HG02852 (cell line): ENCODE data around the gene CD72.
"Not testable (repeated sequence)": the region's sequence is repeated elsewhere in the genome, so short reads cannot be mapped to it uniquely, and the experiment has no call there.

ENCODE experiments used
- ATAC-seq: cut with Tn5 transposase; IDR thresholded peaks from one replicate; pipeline ENCODE4 v1.9.1; 2021; ENCODE audit warnings: mild to moderate bottlenecking, moderate library complexity; ENCODE audit not compliant: unreplicated experiment

Gene CD72

DNA sequence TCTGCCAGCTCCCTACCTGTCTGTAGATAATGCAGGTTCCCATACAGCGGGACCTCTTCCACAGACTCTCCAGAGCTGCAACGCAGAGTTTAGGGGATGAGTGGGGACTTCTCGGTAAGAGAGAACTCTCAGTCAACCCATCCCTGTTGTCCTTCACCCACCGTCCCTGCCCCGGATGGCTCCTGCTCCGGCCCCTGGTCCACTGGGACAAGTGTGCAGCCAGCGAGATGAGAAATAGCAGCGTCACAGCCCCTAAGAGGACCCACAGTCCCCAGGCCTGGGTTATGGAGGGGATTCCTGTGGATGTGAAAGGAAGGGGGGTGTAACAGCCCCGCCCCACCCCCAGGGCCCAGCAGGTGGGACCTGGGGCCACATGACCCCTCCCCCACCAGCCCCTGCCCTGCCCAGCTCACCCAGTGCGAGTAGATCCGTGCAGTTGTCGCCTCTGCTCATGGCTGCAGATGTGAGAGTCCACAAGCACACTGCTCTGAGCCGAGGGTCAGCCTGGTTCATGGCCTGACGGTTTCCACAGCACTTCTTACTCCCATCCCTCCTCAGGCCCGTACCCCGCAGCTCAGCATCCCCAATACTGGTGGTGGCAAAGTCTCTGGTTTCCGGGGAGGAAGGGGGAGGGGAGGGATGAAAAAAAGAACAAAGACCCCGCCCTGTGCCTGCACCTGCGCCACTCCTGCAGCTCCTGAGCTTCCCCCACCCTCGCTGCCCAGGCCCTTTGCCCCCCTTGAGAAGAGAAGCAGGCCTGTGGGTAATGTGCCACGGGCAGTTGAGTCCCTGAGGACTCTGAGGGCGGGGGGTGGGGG, 32.3 kb upstream of the CD72 start, which contains the start of gene SIT1:
Gene SIT1 (minus strand): TSS at position 591 of the 818 bp plus-strand sequence. CDS start 78 bp downstream, at position 513.
- no peak for ATAC-seq

DNA sequence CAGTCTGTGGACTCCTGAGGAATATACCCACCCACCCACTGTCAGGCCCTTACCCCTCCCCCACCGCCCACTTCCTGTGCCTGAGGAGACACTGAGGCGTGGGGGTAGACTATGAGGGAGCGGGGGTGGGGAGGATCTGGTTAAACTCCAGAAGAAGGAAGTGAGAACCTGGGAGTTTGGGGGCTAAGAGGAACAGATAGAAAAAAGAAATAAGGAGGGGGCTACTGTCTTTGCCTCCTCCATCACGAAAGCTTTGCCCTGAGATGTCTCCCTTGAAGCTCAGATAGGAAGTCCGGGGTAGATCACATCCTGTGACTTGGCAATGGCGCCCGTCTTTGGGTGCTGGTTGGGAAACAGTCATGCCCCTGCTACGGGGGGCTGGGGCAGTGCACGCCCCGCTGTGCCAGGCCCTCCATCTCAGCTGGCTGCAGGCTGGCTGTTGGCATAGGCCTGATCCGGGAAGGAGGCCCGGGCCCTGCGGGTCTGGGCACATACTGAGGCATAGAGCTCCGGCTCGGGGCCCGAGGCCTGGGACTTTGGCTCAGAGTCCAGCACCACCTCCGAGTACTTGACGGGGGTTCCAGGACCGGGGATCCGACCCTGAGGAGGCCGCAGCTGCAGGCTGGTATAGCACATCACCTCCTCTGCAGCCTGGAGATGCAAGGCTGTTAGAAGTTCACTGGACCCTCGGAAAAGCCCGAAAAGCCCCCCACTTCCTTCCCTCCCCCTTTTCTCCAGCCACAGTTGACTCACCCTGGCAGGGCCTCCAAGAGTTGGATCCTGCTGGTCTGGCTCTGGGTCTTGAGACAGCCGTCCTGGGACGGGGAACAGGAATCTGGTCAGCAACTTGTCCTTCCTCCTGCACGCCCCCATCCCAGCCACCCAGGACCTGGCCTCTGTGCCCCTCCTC, 31.5 kb upstream of the CD72 start:
- ATAC-seq: no peak

DNA sequence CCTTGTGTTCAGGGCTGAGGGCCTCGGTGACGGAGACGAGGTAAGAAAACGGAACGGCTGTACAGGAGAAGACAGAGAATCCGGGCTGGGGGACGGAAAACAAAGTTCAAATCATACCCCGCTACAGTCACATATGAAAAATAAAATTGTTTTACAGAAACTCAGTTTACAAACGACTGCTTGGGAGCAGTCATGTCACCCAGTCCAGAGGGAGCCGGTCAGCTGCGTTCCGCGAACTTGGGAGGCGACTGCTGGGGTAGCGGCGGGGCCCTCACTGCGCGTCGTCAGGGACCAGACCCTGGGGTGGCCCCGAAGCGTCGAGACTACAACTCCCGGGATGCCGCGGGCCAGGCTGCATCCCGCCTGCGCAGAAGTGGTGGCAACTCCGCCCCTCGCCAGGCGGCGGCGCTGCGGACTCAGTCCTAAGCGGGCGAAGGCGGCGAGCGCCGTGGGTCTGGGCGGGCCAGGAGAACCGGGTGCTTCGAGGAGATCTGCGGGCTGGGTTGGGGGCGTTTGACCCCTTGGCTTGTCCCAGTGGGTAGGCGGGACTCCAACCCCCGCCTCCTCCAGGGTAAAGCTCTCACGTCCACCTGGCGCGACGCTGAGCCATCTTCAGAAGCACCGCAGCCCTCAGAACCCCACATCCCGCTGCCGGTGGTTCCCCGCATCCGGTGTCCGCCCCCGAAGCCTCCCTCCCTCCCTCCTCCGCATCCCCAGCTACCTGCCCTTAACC, 28.5 kb upstream of the CD72 start:
- ATAC-seq: peak; percentile 76

DNA sequence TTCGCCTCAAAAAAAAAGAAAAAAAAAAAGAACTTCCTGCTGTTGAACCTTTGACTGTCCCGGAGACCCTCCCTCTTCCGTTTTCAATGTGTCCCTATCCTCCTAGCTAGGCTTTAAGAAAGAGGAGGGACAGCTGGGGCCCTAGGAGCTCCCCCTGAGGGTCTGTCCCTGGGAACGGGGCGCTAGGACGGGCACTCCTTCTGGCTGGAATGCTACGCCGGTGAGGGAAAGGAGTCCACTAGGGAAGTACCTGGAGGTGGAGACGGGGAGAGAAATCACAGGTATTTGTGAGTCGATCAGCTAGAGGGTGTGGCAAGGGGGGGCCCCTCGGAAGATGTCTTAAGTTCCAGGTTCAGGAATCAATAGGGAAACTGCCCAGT, 27.9 kb upstream of the CD72 start:
- no peak for ATAC-seq

DNA sequence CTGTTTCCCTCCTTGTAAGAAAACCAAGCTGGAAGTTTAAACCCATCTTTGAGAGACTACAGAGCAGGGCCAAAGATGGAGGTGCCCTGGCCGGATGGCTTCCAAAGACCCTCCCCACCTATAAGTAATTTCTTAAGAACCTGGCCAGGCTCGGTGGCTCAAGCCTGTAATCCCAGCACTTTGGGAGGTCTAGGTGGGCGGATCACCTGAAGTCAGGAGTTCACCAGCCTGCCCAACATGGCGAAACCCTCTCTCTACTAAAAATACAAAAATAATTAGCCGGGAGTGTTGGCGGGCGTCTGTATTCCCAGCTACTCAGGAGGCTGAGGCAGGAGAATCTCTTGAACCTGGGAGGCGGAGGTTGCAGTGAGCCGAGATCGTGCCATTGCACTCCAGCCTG, 27.5 kb upstream of the CD72 start:
- not testable (repeated sequence) for ATAC-seq

DNA sequence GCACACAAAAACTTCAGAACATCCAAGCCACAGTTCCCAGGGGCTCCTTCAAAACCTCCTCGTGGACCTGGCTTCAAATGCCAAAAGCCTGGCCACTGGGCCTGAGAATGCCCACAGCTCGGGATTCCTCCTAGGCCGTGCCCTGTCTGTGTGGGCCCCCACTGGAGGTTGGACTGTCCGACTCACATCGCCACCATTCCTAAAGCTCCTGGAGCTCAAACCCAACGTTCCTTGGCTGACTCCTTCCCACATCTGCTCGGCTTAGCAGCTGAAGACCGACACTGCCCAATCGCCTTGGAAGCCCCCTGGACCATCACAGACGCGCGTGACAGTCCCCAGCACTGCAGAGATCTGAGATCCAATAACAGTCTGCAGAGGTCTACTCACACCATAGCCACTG, 24.8 kb upstream of the CD72 start:
- ATAC-seq: no peak

DNA sequence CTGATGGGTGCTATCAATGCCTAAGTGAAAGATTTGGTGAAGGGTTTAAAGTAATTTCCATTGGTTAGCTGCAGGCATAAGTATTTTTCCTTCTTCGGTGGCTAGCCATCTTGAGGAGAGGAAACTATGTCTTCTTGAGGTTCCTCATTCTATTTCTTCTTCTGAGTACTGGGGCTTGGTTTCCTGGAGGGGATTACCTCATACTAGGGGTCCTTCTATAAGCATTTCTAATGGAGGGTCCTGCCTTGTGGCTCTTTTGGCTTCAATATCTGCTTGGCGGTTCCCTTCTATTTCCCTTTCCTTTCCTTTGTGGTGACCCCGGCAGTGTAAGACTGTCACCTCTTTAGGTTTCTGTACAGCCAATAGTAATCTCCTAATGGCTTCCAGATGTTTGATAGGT, 23.3 kb upstream of the CD72 start:
- ATAC-seq: not testable (repeated sequence)

DNA sequence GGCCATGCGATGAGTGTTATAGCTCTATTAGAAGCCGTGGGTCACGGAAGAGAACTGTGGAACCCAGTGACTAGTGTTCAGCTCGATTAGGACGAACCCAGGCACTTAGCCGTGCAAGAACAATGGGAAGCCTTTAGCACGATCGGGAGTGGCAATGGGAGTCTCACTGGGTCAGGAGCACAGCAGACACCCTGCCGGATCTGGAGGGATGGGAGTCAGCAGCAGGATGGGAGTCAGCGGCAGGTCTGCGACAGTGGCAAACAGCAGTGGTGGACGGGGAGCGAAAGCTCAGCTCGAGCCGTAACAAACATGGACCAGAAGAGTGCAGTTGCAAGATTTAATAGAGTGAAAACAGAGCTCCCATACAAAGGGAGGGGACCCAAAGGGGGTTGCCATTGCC, 22.2 kb upstream of the CD72 start:
- ATAC-seq: not testable (repeated sequence)

DNA sequence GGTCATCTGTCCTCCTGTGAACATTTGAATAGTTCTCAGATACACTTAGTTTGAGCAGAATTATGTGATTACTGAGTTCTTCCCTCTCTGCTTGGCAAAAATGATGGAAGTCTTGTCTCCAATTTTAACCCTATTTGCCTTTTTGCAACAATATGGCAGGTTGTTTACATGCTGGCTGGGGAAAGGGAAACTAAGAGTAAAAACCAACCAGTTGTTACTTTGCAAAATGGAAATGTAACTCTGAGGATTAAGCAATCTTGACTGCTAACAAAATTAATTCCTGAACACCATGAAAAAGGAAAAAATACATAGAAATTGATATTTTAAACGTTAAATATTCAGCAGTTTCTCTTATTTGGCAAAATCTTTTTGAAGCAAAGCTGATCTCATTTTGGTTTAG, 21.4 kb upstream of the CD72 start:
- ATAC-seq: no peak

DNA sequence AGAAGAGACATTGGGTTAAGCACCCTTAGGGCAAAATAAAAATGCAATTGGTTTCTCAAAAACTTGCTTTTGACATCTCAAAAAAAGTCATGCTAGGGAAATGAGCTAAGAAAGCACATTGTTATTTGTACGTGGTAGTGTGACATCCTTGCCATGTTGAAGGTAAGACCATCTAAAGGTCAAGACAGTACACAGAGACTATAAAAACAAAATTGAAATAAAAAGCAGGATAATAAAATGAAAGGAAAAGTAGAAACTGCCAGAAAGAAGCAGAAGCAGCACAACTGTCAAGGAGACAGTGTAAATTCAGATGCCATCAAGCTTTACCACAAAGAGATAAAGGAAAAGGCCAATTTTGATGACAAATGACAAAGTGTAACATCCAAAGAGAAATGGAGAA, 21.0 kb upstream of the CD72 start:
- not testable (repeated sequence) for ATAC-seq

DNA sequence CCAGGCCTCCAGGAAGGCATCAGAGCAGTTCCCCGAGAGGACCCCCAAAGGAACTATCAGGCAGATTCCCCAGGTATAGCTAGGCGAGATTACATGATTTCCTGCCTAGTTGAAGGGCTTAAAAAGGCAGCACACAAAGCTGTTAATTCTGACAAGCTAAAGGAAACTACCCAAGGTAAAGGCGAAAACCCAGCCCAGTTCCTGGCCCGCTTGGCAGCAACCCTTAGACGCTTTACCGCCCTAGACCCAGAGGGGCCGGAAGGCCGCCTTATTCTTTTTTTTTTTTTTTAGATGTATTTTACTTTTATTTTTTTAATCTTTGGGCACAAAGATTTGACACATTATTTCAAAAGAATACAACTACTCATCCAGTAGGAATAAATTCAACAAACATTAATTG, 20.5 kb upstream of the CD72 start:
- not testable (repeated sequence) for ATAC-seq

DNA sequence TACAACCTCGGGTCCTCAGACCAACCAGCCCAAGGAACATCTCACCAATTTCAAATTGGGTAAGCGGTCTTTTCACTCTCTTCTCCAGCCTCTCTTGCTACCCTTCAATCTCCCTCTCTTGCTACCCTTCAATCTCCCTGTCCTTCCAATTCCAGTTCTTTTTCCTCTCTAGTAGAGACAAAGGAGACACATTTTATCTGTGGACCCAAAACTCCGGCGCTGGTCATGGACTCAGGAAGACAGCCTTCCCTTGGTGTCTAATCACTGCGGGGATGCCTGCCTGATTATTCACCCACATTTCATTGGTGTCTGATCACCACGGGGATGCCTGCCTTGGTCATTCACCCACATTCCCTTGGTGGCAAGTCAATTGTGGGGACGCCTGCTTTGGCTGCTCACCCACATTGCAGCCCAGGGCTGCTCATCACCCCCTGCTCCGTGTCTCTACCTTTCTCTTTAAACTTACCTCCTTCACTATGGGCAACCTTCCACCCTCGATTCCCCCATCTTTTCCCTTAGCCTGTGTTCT, 19.3 kb upstream of the CD72 start:
- ATAC-seq: not testable (repeated sequence)

DNA sequence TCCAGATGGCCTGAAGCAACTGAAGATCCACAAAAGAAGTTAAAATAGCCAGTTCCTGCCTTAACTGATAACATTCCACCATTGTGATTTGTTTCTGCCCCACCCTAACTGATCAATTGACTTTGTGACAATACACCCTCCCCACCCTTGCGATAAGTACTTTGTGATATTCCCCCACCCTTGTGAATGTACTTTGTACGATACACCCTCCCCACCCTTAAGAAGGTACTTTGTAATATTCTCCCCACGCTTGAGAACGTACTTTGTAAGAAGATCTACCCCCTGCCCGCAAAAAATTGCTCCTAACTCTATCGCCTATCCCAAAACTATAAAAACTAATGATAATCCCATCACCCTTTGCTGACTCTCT, 18.6 kb upstream of the CD72 start:
- not testable (repeated sequence) for ATAC-seq

DNA sequence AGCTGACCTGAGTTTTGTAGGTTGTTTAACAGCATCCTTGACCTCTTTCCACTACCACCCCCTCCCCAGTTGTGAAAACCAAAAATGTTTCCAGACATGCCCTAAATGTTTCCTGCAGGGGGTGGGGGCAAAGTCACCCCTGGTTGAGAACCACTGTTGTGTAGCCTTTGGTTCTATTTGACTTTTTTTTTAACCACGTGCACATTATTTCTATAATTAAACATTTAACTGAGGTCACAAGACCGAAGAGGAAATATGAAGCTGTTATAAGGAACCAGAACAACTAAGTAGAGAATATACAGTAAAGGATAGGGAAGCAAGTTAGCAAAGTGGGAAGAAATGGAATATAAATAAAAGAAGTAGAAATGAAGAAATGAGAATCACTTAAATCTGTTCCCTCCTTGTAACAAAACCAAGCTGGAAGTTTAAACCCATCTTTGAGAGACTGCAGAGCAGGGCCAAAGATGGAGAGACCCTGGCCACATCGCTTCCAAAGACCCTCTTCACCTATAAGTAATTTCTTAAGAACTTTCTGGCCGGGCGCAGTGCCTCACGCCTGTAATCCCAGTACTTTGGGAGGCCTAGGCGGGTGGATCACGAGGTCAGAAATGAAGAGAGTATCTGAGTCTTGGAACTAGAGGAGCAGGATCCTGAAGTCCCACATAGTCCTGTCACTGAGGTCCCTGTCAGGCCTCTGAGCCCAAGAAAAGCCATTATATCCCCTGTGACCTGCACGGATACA, 18.1 kb upstream of the CD72 start:
- ATAC-seq: no peak

DNA sequence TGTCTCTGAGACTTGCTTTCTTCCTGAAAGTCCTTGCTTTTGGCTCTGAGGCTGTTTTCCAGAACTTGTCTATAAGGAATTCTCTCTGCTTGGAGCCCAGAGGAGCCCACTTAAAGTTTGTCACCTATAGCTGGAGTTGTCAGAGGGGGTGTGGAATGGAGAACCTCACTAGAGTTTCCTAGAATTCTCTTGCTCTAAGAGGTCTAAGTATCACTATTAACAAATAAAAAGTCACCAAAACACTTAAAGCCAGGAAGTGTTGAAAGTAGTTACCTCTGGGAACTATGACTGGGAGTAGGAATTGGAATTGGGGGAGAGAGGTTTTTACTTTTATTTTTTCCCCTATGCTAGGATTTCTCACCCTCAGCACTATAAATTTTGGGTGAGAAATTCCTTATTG, 17.5 kb upstream of the CD72 start:
- ATAC-seq: no peak

DNA sequence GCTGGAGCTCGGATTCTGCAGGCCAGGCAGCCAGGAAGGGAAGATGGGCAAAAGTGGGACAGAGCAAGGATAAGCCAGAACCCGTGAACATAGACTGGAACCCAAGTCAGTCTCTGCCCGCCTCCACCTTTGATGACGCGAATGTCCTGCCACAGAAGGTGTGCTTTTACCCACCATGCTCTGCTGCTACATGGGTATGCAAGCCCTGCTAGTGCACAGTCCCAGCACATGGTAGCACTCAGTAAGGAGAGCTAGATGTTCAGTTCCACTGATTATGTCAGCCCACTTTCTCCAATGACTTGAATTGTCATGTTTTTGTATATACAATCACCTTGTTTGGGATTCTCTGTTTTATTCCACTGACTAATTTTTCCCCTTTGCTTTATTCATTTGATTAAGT, 11.4 kb upstream of the CD72 start:
- no peak for ATAC-seq

DNA sequence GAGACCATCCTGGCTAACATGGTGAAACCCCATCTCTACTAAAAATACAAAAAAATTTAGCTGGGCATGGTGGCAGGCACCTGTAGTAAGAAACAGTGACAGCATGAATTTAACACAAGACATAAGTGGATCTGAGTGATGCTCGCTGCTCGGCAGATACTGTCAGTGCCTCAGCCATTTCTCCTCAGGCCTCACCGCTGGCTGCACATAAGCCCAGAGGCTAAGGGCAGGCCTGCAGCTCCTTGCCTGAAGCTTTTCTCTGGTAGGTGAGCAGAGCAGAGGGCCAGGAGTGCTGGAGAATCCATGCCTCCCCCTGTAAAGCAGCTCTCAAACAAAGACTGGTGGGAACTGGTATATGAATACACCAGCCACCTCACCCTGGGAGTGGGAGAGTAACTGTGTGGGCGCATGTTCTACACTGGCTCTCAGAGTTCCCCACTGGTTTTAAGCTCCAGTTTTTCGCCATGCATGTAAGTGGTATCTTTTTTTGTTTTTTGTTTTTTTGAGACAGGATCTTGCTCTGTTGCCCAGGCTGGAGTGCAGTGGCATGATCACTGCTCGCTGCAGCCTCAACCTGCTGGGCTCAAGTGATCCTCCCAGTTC, 10.3 kb upstream of the CD72 start:
- ATAC-seq: no peak

DNA sequence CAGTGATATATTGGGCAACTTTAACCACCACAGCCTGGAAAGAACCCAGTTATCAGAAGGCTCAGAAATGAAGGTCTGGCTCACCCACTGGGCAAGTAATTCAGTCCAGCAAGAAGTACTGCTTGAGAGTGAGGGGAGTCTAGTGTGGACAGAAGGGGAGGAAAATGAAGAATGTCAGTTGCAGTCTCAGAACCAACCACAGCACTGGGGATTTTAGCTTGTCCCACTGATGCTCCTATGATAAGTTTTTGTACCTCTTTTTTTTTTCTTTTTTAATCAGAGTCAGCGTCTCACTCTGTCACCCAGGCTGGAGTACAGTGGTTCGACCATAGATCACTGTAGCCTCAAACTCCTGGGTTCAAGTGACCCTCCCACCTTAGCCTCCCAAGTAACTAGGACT, 9.4 kb upstream of the CD72 start:
- ATAC-seq: no peak

DNA sequence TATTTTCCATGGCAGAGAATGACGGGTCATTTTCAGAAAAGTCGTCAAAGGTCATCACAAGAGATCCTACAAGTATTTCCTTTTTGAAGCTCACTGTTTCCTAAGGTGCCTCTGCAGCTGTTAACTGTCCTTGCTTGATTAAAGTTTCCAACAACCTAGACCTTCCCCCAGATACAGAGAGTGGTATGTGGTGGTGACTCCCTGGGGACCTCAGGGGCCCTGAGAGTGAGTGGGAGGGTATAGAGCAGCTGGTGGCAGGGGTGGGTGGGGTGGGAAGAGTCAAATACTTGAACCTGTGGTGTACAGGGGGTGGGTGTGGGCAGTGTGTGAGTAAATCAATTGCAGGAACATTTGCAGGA, 1.6 kb upstream of the CD72 start:
- peak; percentile 47 for ATAC-seq
